GM12892 (cell line): ENCODE measurements around the gene PSME2.

Source experiments
- DNase-seq: peaks from one replicate; pipeline ENCODE4 v3.0.0; 2011; ENCODE audit not compliant: insufficient read length
- FAIRE-seq: peaks from 2 replicates; lab custom pipeline; 2011; peaks lifted over from hg19 to GRCh38; lab: Jason Lieb, UNC
- POLR2A ChIP-seq: IDR thresholded peaks from 2 replicates; pipeline ENCODE4 v1.6.1; 2011; ENCODE audit warnings: low read depth, low read length, control low read depth
- POLR2AphosphoS5 ChIP-seq: IDR thresholded peaks from 2 replicates; pipeline ENCODE4 v1.6.1; 2011; ENCODE audit warnings: low read depth, low read length, control low read depth
- TAF1 ChIP-seq: IDR thresholded peaks from 2 replicates; pipeline ENCODE4 v1.6.1; 2011; ENCODE audit warnings: low read depth, mild to moderate bottlenecking, control low read depth, low read length, borderline replicate concordance

PSME2 gene

GRCh38 chr14:24160850-24161804 lies 14.7 kb upstream of the PSME2 start, which contains the start of gene IRF9:
IRF9 (plus strand) TSS chr14:24161265; CDS start chr14:24162145, 880 bp downstream.
- FAIRE-seq (peak; percentile 97), DNase-seq (peak; percentile 94)
- TF ChIP-seq TAF1 (peak; percentile 61), POLR2A (peak; percentile 99), POLR2AphosphoS5 (peak; percentile 99)

GRCh38 chr14:24160499-24160849 lies 14.1 kb upstream of the PSME2 start:
- TF ChIP-seq POLR2AphosphoS5 (no peak), TAF1 (no peak)
- DNase-seq (no peak), FAIRE-seq (no peak)

- FAIRE-seq (no peak), DNase-seq (no peak)
- TF ChIP-seq TAF1 (no peak), POLR2AphosphoS5 (no peak), POLR2A (no peak)
Observed at GRCh38 chr14:24159777-24160498, 13.5 kb upstream of the PSME2 start.

GRCh38 chr14:24157331-24157730 lies 10.9 kb upstream of the PSME2 start:
- no peak for TF ChIP-seq TAF1
- no peak for TF ChIP-seq POLR2AphosphoS5
- DNase-seq (no peak), FAIRE-seq (no peak)

- TF ChIP-seq TAF1: no peak
- no peak for TF ChIP-seq POLR2A
- TF ChIP-seq POLR2AphosphoS5: no peak
- no peak for FAIRE-seq
- no peak for DNase-seq
Observed at GRCh38 chr14:24156840-24157239, 10.4 kb upstream of the PSME2 start.

GRCh38 chr14:24155100-24155499 lies 8.7 kb upstream of the PSME2 start:
- FAIRE-seq (no peak), DNase-seq (no peak)
- TF ChIP-seq POLR2A (no peak), POLR2AphosphoS5 (no peak), TAF1 (no peak)

- TF ChIP-seq POLR2AphosphoS5 (no peak), TAF1 (no peak), POLR2A (no peak)
- DNase-seq: no peak
- no peak for FAIRE-seq
Observed at GRCh38 chr14:24151404-24152080, 5.1 kb upstream of the PSME2 start.

GRCh38 chr14:24150993-24151392 lies 4.6 kb upstream of the PSME2 start:
- TF ChIP-seq POLR2AphosphoS5 (no peak), TAF1 (no peak)
- DNase-seq: no peak
- FAIRE-seq: no peak

GRCh38 chr14:24150567-24150966 lies 4.2 kb upstream of the PSME2 start:
- FAIRE-seq: no peak
- TF ChIP-seq POLR2A: no peak
- no peak for DNase-seq

- FAIRE-seq: no peak
- DNase-seq: no peak
- TF ChIP-seq POLR2AphosphoS5 (no peak), POLR2A (no peak), TAF1 (no peak)
Observed at GRCh38 chr14:24150061-24150460, 3.7 kb upstream of the PSME2 start.

GRCh38 chr14:24149302-24149969 lies 3.0 kb upstream of the PSME2 start:
- TF ChIP-seq POLR2AphosphoS5 (no peak), POLR2A (no peak), TAF1 (no peak)
- DNase-seq (no peak), FAIRE-seq (no peak)
